Measurements from ENCODE around the gene SLC45A2.

The SLC45A2 gene

GRCh38 chr5:33973271-33973670 is 11.2 kb downstream of the SLC45A2 start:
- in situ Hi-C loops (cut with HindIII; ENCODE audit: low pct_ligation_motif_present, low sequenced_read_pairs) = no loop called here
- no peak overlapping the region for H3K27ac ChIP-seq
- no peak overlapping the region for H3K4me3 ChIP-seq (ENCODE audit: low read depth, low read length)
- no peaks in the 10 kb centered on the region for H3K36me3 ChIP-seq (replicated peaks)
- no peaks in the 10 kb centered on the region for H3K27me3 ChIP-seq (replicated peaks)
- no peak for TF ChIP-seq CTCF (IDR thresholded peaks at IDR 0.05; ENCODE audit: low read depth, low read length, missing control alignments)
- no peak for DNase-seq

- peak; percentile 49 for DNase-seq
- TF ChIP-seq CTCF (IDR thresholded peaks at IDR 0.05; ENCODE audit: low read depth, low read length, missing control alignments) = peak; percentile 92
- in situ Hi-C loops (cut with HindIII; ENCODE audit: low pct_ligation_motif_present, low sequenced_read_pairs) = no loop called here
Measured at GRCh38 chr5:33969572-33970452, 14.7 kb downstream of the SLC45A2 start.

GRCh38 chr5:33968211-33969005 is 16.1 kb downstream of the SLC45A2 start:
- no peak for TF ChIP-seq CTCF (IDR thresholded peaks at IDR 0.05; ENCODE audit: low read depth, low read length, missing control alignments)
- no peaks in the 10 kb centered on the region for H3K27me3 ChIP-seq (replicated peaks)
- H3K36me3 ChIP-seq (replicated peaks) = no peaks in the 10 kb centered on the region
- H3K4me3 ChIP-seq (ENCODE audit: low read depth, low read length) = no peak overlapping the region
- in situ Hi-C loops (cut with HindIII; ENCODE audit: low pct_ligation_motif_present, low sequenced_read_pairs) = no loop called here
- no peak for DNase-seq
- H3K27ac ChIP-seq = no peak overlapping the region

More at GRCh38 chr5:33969572-33970452, 14.7 kb downstream of the SLC45A2 start:
- Histone ChIP-seq H3K27ac (no peak overlapping the region), H3K36me3 (replicated peaks) (no peaks in the 10 kb centered on the region), H3K27me3 (replicated peaks) (no peaks in the 10 kb centered on the region), H3K4me3 (ENCODE audit: low read depth, low read length) (no peak overlapping the region)

- no peaks in the 10 kb centered on the region for H3K36me3 ChIP-seq (replicated peaks)
- no peak for DNase-seq
- H3K4me3 ChIP-seq (ENCODE audit: low read depth, low read length) = no peak overlapping the region
- TF ChIP-seq CTCF (IDR thresholded peaks at IDR 0.05; ENCODE audit: low read depth, low read length, missing control alignments) = no peak
- in situ Hi-C loops (cut with HindIII; ENCODE audit: low pct_ligation_motif_present, low sequenced_read_pairs) = no loop called here
- no peak overlapping the region for H3K27ac ChIP-seq
- H3K27me3 ChIP-seq (replicated peaks) = no peaks in the 10 kb centered on the region
Measured at GRCh38 chr5:33966805-33967204, 17.7 kb downstream of the SLC45A2 start.

- Histone ChIP-seq H3K27ac (no peak overlapping the region), H3K27me3 (replicated peaks) (no peaks in the 10 kb centered on the region), H3K4me3 (ENCODE audit: low read depth, low read length) (no peak overlapping the region), H3K36me3 (replicated peaks) (no peaks in the 10 kb centered on the region)
- no peak for DNase-seq
- no peak for TF ChIP-seq CTCF (IDR thresholded peaks at IDR 0.05; ENCODE audit: low read depth, low read length, missing control alignments)
- in situ Hi-C loops (cut with HindIII; ENCODE audit: low pct_ligation_motif_present, low sequenced_read_pairs) = no loop called here
Measured at GRCh38 chr5:33964132-33964700, 20.3 kb downstream of the SLC45A2 start.
